Neural cell (in vitro differentiated cells): ENCODE results near the gene PLA2G6. TPM values are rescaled to one million over a fixed set of nuclear protein-coding genes. Genes with fewer than 3 reads are reported as not detected.

Experiments
- H2AFZ ChIP-seq: fragments of 200-600, 300-800 bp; sonication (generic), shearing (Covaris generic); 2 replicates; pipeline ENCODE4 v1.6.0; 2014; ENCODE audit warnings: low read depth, mild to moderate bottlenecking, antibody characterized with exemption, low read length, moderate library complexity
- H3F3A ChIP-seq: fragments of 200-600 bp; shearing (Covaris generic); 2 replicates; pipeline ENCODE4 v1.6.1; 2016; ENCODE audit warnings: mild to moderate bottlenecking, moderate library complexity, mixed read lengths, antibody characterized with exemption, low read length; ENCODE audit not compliant: insufficient read depth, poor library complexity, severe bottlenecking
- H3K27ac ChIP-seq: fragments of 200-600, 300-800 bp; sonication (generic), shearing (Covaris generic); 2 replicates; pipeline ENCODE4 v1.5.1; 2014; ENCODE audit warnings: mild to moderate bottlenecking, low read length, moderate library complexity
- H3K27me3 ChIP-seq: fragments of 300-800, 200-600 bp; sonication (generic), shearing (Covaris generic); 2 replicates; pipeline ENCODE4 v1.6.0; 2014; ENCODE audit warnings: mild to moderate bottlenecking, low read depth, low read length, moderate library complexity; ENCODE audit not compliant: insufficient read depth
- H3K36me3 ChIP-seq: fragments of 300-800, 200-600 bp; sonication (generic), shearing (Covaris generic); 2 replicates; pipeline ENCODE4 v1.5.1; 2014; ENCODE audit warnings: mild to moderate bottlenecking, antibody characterized with exemption, low read length, moderate library complexity; ENCODE audit not compliant: insufficient read depth
- H3K4me2 ChIP-seq: fragments of 300-800, 200-600 bp; sonication (generic), shearing (Covaris generic); 2 replicates; pipeline ENCODE4 v1.6.0; 2014; ENCODE audit warnings: mild to moderate bottlenecking, low read length
- H3K4me3 ChIP-seq: fragments of 300-800, 200-600 bp; sonication (generic), shearing (Covaris generic); 2 replicates; pipeline ENCODE4 v1.5.1; 2014; ENCODE audit warnings: mild to moderate bottlenecking, low read length, moderate library complexity
- H3K79me2 ChIP-seq: fragments of 200-600 bp; shearing (Covaris generic); replicated peaks from 2 replicates; pipeline ENCODE4 v1.6.0; 2014; ENCODE audit warnings: mild to moderate bottlenecking, low read length, moderate library complexity; ENCODE audit not compliant: insufficient read depth
- H3K9ac ChIP-seq: fragments of 300-800, 200-600 bp; sonication (generic), shearing (Covaris generic); 2 replicates; pipeline ENCODE4 v1.6.1; 2016; ENCODE audit warnings: mild to moderate bottlenecking, low read length, mixed read lengths
- H3K9me2 ChIP-seq: fragments of 200-600 bp; shearing (Covaris generic); 2 replicates; pipeline ENCODE4 v1.6.1; 2016; ENCODE audit warnings: mild to moderate bottlenecking, low read length, mixed read lengths; ENCODE audit not compliant: insufficient read depth
- H3K9me3 ChIP-seq: fragments of 200-600, 300-800 bp; sonication (generic), shearing (Covaris generic); 2 replicates; pipeline ENCODE4 v1.6.1; 2016; ENCODE audit warnings: mild to moderate bottlenecking, mixed run types, low read length, moderate library complexity, mixed read lengths
- H4K20me1 ChIP-seq: fragments of 200-600 bp; shearing (Covaris generic); 2 replicates; pipeline ENCODE4 v1.6.1; 2016; ENCODE audit warnings: mild to moderate bottlenecking, mixed run types; ENCODE audit not compliant: insufficient read depth
- CTCF ChIP-seq: fragments of 450-650 bp; IDR thresholded peaks from 2 replicates; pipeline ENCODE4 v1.5.1; 2014; ENCODE audit warnings: antibody characterized with exemption, mild to moderate bottlenecking, moderate library complexity; ENCODE audit not compliant: poor library complexity, severe bottlenecking
- EP300 ChIP-seq: fragments of 450-650 bp; conservative IDR thresholded peaks from 2 replicates; pipeline ENCODE4 v1.6.1; 2014; ENCODE audit warnings: antibody characterized with exemption, mild to moderate bottlenecking, moderate library complexity; ENCODE audit not compliant: poor library complexity, severe bottlenecking
- EZH2 ChIP-seq: fragments of 200-600, 300-800 bp; shearing (Covaris generic), sonication (generic); IDR thresholded peaks from 2 replicates; pipeline ENCODE4 v1.6.1; 2014; ENCODE audit warnings: antibody characterized with exemption, low read length, borderline replicate concordance, mild to moderate bottlenecking; ENCODE audit not compliant: insufficient read depth, poor library complexity, severe bottlenecking
- MXI1 ChIP-seq: fragments of 450-650 bp; conservative IDR thresholded peaks from 2 replicates; pipeline ENCODE4 v1.6.1; 2014; ENCODE audit warnings: antibody characterized with exemption, mild to moderate bottlenecking; ENCODE audit not compliant: poor library complexity, severe bottlenecking
- POLR2AphosphoS5 ChIP-seq: IDR thresholded peaks from 2 replicates; pipeline ENCODE4 v1.6.1; 2012
- RAD21 ChIP-seq: fragments of 450-650 bp; conservative IDR thresholded peaks from 2 replicates; pipeline ENCODE4 v1.6.1; 2014; ENCODE audit warnings: antibody characterized with exemption, mild to moderate bottlenecking, moderate library complexity
- REST ChIP-seq: IDR thresholded peaks from 2 replicates; pipeline ENCODE4 v1.6.1; 2012; ENCODE audit warnings: borderline replicate concordance
- SMC3 ChIP-seq: fragments of 450-650 bp; conservative IDR thresholded peaks from 2 replicates; pipeline ENCODE4 v1.6.1; 2014; ENCODE audit warnings: antibody characterized with exemption, mild to moderate bottlenecking, moderate library complexity; ENCODE audit not compliant: poor library complexity
- TAF1 ChIP-seq: IDR thresholded peaks from 2 replicates; pipeline ENCODE4 v1.6.1; 2012; ENCODE audit warnings: low read depth
- polyA plus RNA-seq: library from polyadenylated mRNA; depleted of rRNA; stranded (reverse); fragments of >200 nt; gene quantifications from 2 replicates; pipeline ENCODE4 v1.2.3, GENCODE V29; 2014

The PLA2G6 gene
- polyA plus RNA-seq, 1 donor from 2014 or later: 18.5 TPM

GRCh38 chr22:38126928-38127668 lies 54.5 kb downstream of the PLA2G6 start:
- Histone ChIP-seq H3K9ac (no peak overlapping the region), H3F3A (no peaks in the 10 kb centered on the region), H3K36me3 (no peaks in the 10 kb centered on the region), H3K4me3 (no peak overlapping the region), H3K4me2 (no peak overlapping the region), H3K9me3 (no peaks in the 10 kb centered on the region), H3K9me2 (no peaks in the 10 kb centered on the region), H3K79me2 (no peaks in the 10 kb centered on the region), H3K27me3 (no peaks in the 10 kb centered on the region), H3K27ac (no peak overlapping the region), H2AFZ (no peak overlapping the region), H4K20me1 (no peaks in the 10 kb centered on the region)
- TF ChIP-seq EP300 (no peak), RAD21 (no peak), TAF1 (no peak), MXI1 (no peak), CTCF (no peak), SMC3 (no peak), REST (no peak), POLR2AphosphoS5 (no peak), EZH2 (no peak)

GRCh38 chr22:38125751-38126201 lies 55.9 kb downstream of the PLA2G6 start:
- Histone ChIP-seq H3F3A (no peaks in the 10 kb centered on the region), H3K4me3 (no peak overlapping the region), H3K27me3 (no peaks in the 10 kb centered on the region), H3K79me2 (no peaks in the 10 kb centered on the region), H3K4me2 (no peak overlapping the region), H4K20me1 (no peaks in the 10 kb centered on the region), H3K36me3 (no peaks in the 10 kb centered on the region), H3K9me3 (no peaks in the 10 kb centered on the region), H3K9ac (no peak overlapping the region), H3K27ac (no peak overlapping the region), H2AFZ (no peak overlapping the region), H3K9me2 (no peaks in the 10 kb centered on the region)
- no peak for TF ChIP-seq RAD21
- no peak for TF ChIP-seq TAF1
- TF ChIP-seq EZH2: no peak
- TF ChIP-seq MXI1: no peak
- TF ChIP-seq SMC3: no peak
- TF ChIP-seq EP300: no peak
- TF ChIP-seq CTCF: no peak
- TF ChIP-seq REST: no peak
- no peak for TF ChIP-seq POLR2AphosphoS5
